ENCODE data around the gene ZNF487. TPM values are rescaled to one million over a fixed set of nuclear protein-coding genes. Genes with fewer than 3 reads are reported as not detected.

Gene ZNF487
- total and polyA plus RNA-seq, 2 of the 13 experiments (the other 11 are each of a cell fraction or from before 2014, with no cell fraction given), result 7.4 to 8.8 TPM

- TF ChIP-seq, protein P1, sequence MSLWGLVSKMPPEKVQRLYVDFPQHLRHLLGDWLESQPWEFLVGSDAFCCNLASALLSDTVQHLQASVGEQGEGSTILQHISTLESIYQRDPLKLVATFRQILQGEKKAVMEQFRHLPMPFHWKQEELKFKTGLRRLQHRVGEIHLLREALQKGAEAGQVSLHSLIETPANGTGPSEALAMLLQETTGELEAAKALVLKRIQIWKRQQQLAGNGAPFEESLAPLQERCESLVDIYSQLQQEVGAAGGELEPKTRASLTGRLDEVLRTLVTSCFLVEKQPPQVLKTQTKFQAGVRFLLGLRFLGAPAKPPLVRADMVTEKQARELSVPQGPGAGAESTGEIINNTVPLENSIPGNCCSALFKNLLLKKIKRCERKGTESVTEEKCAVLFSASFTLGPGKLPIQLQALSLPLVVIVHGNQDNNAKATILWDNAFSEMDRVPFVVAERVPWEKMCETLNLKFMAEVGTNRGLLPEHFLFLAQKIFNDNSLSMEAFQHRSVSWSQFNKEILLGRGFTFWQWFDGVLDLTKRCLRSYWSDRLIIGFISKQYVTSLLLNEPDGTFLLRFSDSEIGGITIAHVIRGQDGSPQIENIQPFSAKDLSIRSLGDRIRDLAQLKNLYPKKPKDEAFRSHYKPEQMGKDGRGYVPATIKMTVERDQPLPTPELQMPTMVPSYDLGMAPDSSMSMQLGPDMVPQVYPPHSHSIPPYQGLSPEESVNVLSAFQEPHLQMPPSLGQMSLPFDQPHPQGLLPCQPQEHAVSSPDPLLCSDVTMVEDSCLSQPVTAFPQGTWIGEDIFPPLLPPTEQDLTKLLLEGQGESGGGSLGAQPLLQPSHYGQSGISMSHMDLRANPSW (CRISPR knock-in tag; IDR thresholded peaks at IDR 0.05; ENCODE audit: borderline replicate concordance), result no peak; the same call in 1 of the 2 replicates
- peak; percentile 88 for TF ChIP-seq REPIN1 (CRISPR knock-in tag; IDR thresholded peaks at IDR 0.05; ENCODE audit: borderline replicate concordance, low read depth)
- peak; percentile 84 for TF ChIP-seq BHLHE40 (IDR thresholded peaks at IDR 0.05; ENCODE audit: low read length)
- TF ChIP-seq, protein P2, sequence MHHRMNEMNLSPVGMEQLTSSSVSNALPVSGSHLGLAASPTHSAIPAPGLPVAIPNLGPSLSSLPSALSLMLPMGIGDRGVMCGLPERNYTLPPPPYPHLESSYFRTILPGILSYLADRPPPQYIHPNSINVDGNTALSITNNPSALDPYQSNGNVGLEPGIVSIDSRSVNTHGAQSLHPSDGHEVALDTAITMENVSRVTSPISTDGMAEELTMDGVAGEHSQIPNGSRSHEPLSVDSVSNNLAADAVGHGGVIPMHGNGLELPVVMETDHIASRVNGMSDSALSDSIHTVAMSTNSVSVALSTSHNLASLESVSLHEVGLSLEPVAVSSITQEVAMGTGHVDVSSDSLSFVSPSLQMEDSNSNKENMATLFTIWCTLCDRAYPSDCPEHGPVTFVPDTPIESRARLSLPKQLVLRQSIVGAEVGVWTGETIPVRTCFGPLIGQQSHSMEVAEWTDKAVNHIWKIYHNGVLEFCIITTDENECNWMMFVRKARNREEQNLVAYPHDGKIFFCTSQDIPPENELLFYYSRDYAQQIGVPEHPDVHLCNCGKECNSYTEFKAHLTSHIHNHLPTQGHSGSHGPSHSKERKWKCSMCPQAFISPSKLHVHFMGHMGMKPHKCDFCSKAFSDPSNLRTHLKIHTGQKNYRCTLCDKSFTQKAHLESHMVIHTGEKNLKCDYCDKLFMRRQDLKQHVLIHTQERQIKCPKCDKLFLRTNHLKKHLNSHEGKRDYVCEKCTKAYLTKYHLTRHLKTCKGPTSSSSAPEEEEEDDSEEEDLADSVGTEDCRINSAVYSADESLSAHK (CRISPR knock-in tag; IDR thresholded peaks at IDR 0.05; ENCODE audit: borderline replicate concordance), result 0 out of 2 replicates have a peak, but pooled peaks have one; percentile 22
- TF ChIP-seq ZNF253 (CRISPR knock-in tag; IDR thresholded peaks at IDR 0.05; ENCODE audit: borderline replicate concordance), result peak; percentile 79; the same call in 1 of the 2 replicates
- TF ChIP-seq ZBTB4 (CRISPR knock-in tag; IDR thresholded peaks at IDR 0.05; ENCODE audit: borderline replicate concordance), result no peak
- no peak for TF ChIP-seq DDIT3 (CRISPR knock-in tag; IDR thresholded peaks at IDR 0.05)
- no peak; the same call in 1 of the 2 replicates for TF ChIP-seq SMAD1 (CRISPR knock-in tag; IDR thresholded peaks at IDR 0.05; ENCODE audit: borderline replicate concordance, low read depth)
- peak; percentile 83 for TF ChIP-seq FOXO1 (CRISPR knock-in tag; IDR thresholded peaks at IDR 0.05)
- peak; percentile 88; the same call in 1 of the 2 replicates for TF ChIP-seq PRMT3 (CRISPR knock-in tag; IDR thresholded peaks at IDR 0.05; ENCODE audit: borderline replicate concordance, low read depth)
- TF ChIP-seq ETV6 (CRISPR knock-in tag; conservative IDR thresholded peaks at IDR 0.05), result peak; percentile 95
- TF ChIP-seq EED (CRISPR knock-in tag; IDR thresholded peaks at IDR 0.05), result peak; percentile 75; the same call in 1 of the 2 replicates
- TF ChIP-seq EHMT2 (IDR thresholded peaks at IDR 0.05; ENCODE audit: borderline replicate concordance, low read depth, low read length), result no peak
- TF ChIP-seq ZMYM2 (CRISPR knock-in tag; IDR thresholded peaks at IDR 0.05), result peak; percentile 34; the same call in 1 of the 2 replicates
- TF ChIP-seq, protein P3, sequence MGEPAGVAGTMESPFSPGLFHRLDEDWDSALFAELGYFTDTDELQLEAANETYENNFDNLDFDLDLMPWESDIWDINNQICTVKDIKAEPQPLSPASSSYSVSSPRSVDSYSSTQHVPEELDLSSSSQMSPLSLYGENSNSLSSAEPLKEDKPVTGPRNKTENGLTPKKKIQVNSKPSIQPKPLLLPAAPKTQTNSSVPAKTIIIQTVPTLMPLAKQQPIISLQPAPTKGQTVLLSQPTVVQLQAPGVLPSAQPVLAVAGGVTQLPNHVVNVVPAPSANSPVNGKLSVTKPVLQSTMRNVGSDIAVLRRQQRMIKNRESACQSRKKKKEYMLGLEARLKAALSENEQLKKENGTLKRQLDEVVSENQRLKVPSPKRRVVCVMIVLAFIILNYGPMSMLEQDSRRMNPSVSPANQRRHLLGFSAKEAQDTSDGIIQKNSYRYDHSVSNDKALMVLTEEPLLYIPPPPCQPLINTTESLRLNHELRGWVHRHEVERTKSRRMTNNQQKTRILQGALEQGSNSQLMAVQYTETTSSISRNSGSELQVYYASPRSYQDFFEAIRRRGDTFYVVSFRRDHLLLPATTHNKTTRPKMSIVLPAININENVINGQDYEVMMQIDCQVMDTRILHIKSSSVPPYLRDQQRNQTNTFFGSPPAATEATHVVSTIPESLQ (CRISPR knock-in tag; conservative IDR thresholded peaks at IDR 0.05), result no peak
- TF ChIP-seq MYC (CRISPR knock-in tag; IDR thresholded peaks at IDR 0.05; ENCODE audit: borderline replicate concordance), result peak; percentile 97
- TF ChIP-seq ZNF562 (CRISPR knock-in tag; IDR thresholded peaks at IDR 0.05; ENCODE audit: borderline replicate concordance), result 0 out of 2 replicates have a peak, but pooled peaks have one; percentile 66
Observed at GRCh38 chr10:43396928-43397624, 39.8 kb upstream of the ZNF487 start (continued).

Measured in HepG2 (cell line).